GM21723 (cell line): ENCODE results near the gene PPP6C.
"Not testable (repeated sequence)": the region's sequence is repeated elsewhere in the genome, so short reads cannot be mapped to it uniquely, and the experiment has no call there.

Source experiments
- ATAC-seq: cut with Tn5 transposase; IDR thresholded peaks from one replicate; pipeline ENCODE4 v1.9.1; 2021; ENCODE audit warnings: mild to moderate bottlenecking, moderate library complexity; ENCODE audit not compliant: unreplicated experiment

The PPP6C gene

GRCh38 chr9:125142560-125143376 is 46.8 kb downstream of the PPP6C start:
- ATAC-seq: peak; percentile 38

- ATAC-seq: no peak
Observed at GRCh38 chr9:125141751-125142150, 47.9 kb downstream of the PPP6C start.

- ATAC-seq: no peak
Observed at GRCh38 chr9:125141251-125141650, 48.4 kb downstream of the PPP6C start.

GRCh38 chr9:125140576-125140975 is 49.0 kb downstream of the PPP6C start:
- ATAC-seq: no peak

GRCh38 chr9:125137200-125137599 is 52.4 kb downstream of the PPP6C start:
- ATAC-seq: no peak

- ATAC-seq: no peak
Observed at GRCh38 chr9:125134976-125135375, 54.6 kb downstream of the PPP6C start.

GRCh38 chr9:125133403-125134329 is 55.9 kb downstream of the PPP6C start:
- ATAC-seq: no peak

GRCh38 chr9:125131778-125132177 is 57.8 kb downstream of the PPP6C start:
- no peak for ATAC-seq

GRCh38 chr9:125126019-125126746 is 63.4 kb downstream of the PPP6C start:
- peak; percentile 93 for ATAC-seq

GRCh38 chr9:125125523-125125922 is 64.1 kb downstream of the PPP6C start:
- no peak for ATAC-seq

GRCh38 chr9:125121146-125121545 is 68.5 kb downstream of the PPP6C start:
- no peak for ATAC-seq

GRCh38 chr9:125119643-125120286 is 69.8 kb downstream of the PPP6C start:
- no peak for ATAC-seq

GRCh38 chr9:125118696-125119095 is 70.9 kb downstream of the PPP6C start:
- ATAC-seq: not testable (repeated sequence)

GRCh38 chr9:125114503-125114902 is 75.1 kb downstream of the PPP6C start:
- ATAC-seq: not testable (repeated sequence)

GRCh38 chr9:125110464-125110863 is 79.1 kb downstream of the PPP6C start:
- ATAC-seq: no peak

- not testable (repeated sequence) for ATAC-seq
Observed at GRCh38 chr9:125108541-125108940, 81.1 kb downstream of the PPP6C start.

- no peak for ATAC-seq
Observed at GRCh38 chr9:125106285-125106893, 83.2 kb downstream of the PPP6C start.

GRCh38 chr9:125103770-125104460 is 85.7 kb downstream of the PPP6C start:
- ATAC-seq: no peak

GRCh38 chr9:125103021-125103420 is 86.6 kb downstream of the PPP6C start:
- ATAC-seq: no peak

GRCh38 chr9:125100822-125101221 is 88.8 kb downstream of the PPP6C start:
- no peak for ATAC-seq
